Stimulated activated CD8-positive, alpha-beta memory T cell treated with anti-CD3 and anti-CD28 coated beads, Interleukin-2, amount 100 ng/mL, for 48 hours (primary cell): ENCODE results near the gene FUT1.
"Not testable (repeated sequence)": the region's sequence is repeated elsewhere in the genome, so short reads cannot be mapped to it uniquely, and the experiment has no call there.

ENCODE experiments used
- DNase-seq, 2 donors: peaks; one replicate each; pipeline ENCODE4 v3.0.0-alpha.2; 2020; ENCODE audit warnings: low read depth in 2 of 2

Gene FUT1

GRCh38 chr19:48768994-48769713 is 16.7 kb upstream of the FUT1 start:
- DNase-seq = no peak

- not testable (repeated sequence) for DNase-seq
Observed at GRCh38 chr19:48768171-48768753, 15.8 kb upstream of the FUT1 start.

GRCh38 chr19:48765816-48766215 is 13.4 kb upstream of the FUT1 start:
- not testable (repeated sequence) for DNase-seq

GRCh38 chr19:48760504-48761205 is 8.2 kb upstream of the FUT1 start:
- DNase-seq = no peak

GRCh38 chr19:48757741-48758144 is 5.3 kb upstream of the FUT1 start:
- no peak for DNase-seq

- DNase-seq = no peak
Observed at GRCh38 chr19:48757089-48757675, 4.7 kb upstream of the FUT1 start.

- no peak for DNase-seq
Observed at GRCh38 chr19:48756686-48757085, 4.2 kb upstream of the FUT1 start.

GRCh38 chr19:48756212-48756611 is 3.8 kb upstream of the FUT1 start:
- DNase-seq = no peak

- no peak for DNase-seq
Observed at GRCh38 chr19:48755787-48756186, 3.3 kb upstream of the FUT1 start.

- DNase-seq = no peak
Observed at GRCh38 chr19:48755084-48755641, 2.7 kb upstream of the FUT1 start, which contains the start of gene FGF21. FGF21 (plus strand) TSS chr19:48755524; CDS start chr19:48756237, 713 bp downstream.

GRCh38 chr19:48751845-48752495 is 471 bp downstream of the FUT1 start:
- no peak for DNase-seq

- DNase-seq = no peak
Observed at GRCh38 chr19:48750771-48751504, 1.5 kb downstream of the FUT1 start.

- no peak for DNase-seq
Observed at GRCh38 chr19:48750351-48750750, 2.1 kb downstream of the FUT1 start.

- no peak for DNase-seq
Observed at GRCh38 chr19:48749571-48750198, 2.8 kb downstream of the FUT1 start.

GRCh38 chr19:48746738-48747575 is 5.5 kb downstream of the FUT1 start, which contains the start of gene IZUMO1:
IZUMO1 (minus strand) TSS chr19:48746909; CDS start chr19:48745859, 1,050 bp downstream.
- DNase-seq = peak in 1 of 2 donors; percentile 50

GRCh38 chr19:48746110-48746509 is 6.3 kb downstream of the FUT1 start:
- DNase-seq = no peak

GRCh38 chr19:48745208-48745995 is 7.0 kb downstream of the FUT1 start:
- peak in 1 of 2 donors; percentile 28 for DNase-seq

GRCh38 chr19:48742096-48742495 is 10.3 kb downstream of the FUT1 start:
- DNase-seq = no peak
